ENCODE data around the gene UBE3A. TPM values are rescaled to one million over a fixed set of nuclear protein-coding genes. Genes with fewer than 3 reads are reported as not detected.

The UBE3A gene
- total RNA-seq: 10 to 100 TPM; 36.6 to 52.4 (median 44.6) TPM
- long read RNA-seq, partial matches to known transcripts: 1 of 1 reads
- long read RNA-seq, other reads (novel, unspliced or antisense): 0 of 1 reads

- intact Hi-C loops (cut with DNase I): no loop called here
- peaks cover 0 to 28% (median 3%) of the 10 kb centered on the region in 4 donors for H3K4me1 ChIP-seq
- H3K27me3 ChIP-seq: no peaks in the 10 kb centered on the region
- TF ChIP-seq POLR2A (IDR thresholded peaks at IDR 0.05) (peak; percentile 84), CTCF (IDR thresholded peaks at IDR 0.05) (peak in 3 of 4 donors; percentile 12 to 22 (median 15))
- ATAC-seq (peak; percentile 90 to 96 (median 94)), DNase-seq (peak; percentile 93)
- no peaks in the 10 kb centered on the region for H3K9me3 ChIP-seq
- H3K36me3 ChIP-seq: no peaks in the 10 kb centered on the region
- H3K4me3 ChIP-seq: peak within 1 kb of the TSS; percentile 97 to 98 (median 98)
- no CpG with 5 or more reads among the region's 97 CpGs for WGBS (ENCODE audit: insufficient coverage, low coverage, low lambda C conversion rate, missing lambda C conversion rate)
- H3K27ac ChIP-seq: peak within 1 kb of the TSS; percentile 96 to 99 (median 96)
Measured at GRCh38 chr15:25438601-25439368, at the start of gene UBE3A. UBE3A (minus strand) TSS chr15:25439024; CDS start chr15:25409107, 29,917 bp downstream.

- no peaks in the 10 kb centered on the region for H3K9me3 ChIP-seq
- intact Hi-C loops (cut with DNase I): no loop called here
- no peaks in the 10 kb centered on the region for H3K27me3 ChIP-seq
- no peak overlapping the region for H3K4me3 ChIP-seq
- no peak overlapping the region for H3K27ac ChIP-seq
- H3K4me1 ChIP-seq: no peaks in the 10 kb centered on the region
- WGBS (ENCODE audit: insufficient coverage, low coverage, low lambda C conversion rate, missing lambda C conversion rate): 38% methylated on average over 5 of the region's 5 CpGs
- H3K36me3 ChIP-seq: no peaks in the 10 kb centered on the region
- DNase-seq (no peak), ATAC-seq (no peak)
- TF ChIP-seq CTCF (IDR thresholded peaks at IDR 0.05) (no peak), POLR2A (IDR thresholded peaks at IDR 0.05) (no peak)
Measured at GRCh38 chr15:25487226-25487884, 48.5 kb upstream of the UBE3A start.

- H3K4me1 ChIP-seq: no peaks in the 10 kb centered on the region
- ATAC-seq: no peak
- H3K4me3 ChIP-seq: no peak overlapping the region
- no peaks in the 10 kb centered on the region for H3K36me3 ChIP-seq
- WGBS (ENCODE audit: insufficient coverage, low coverage, low lambda C conversion rate, missing lambda C conversion rate): 86% methylated on average over 1 of the region's 1 CpG
- H3K9me3 ChIP-seq: no peaks in the 10 kb centered on the region
- no peak for DNase-seq
- H3K27ac ChIP-seq: no peak overlapping the region
- no peaks in the 10 kb centered on the region for H3K27me3 ChIP-seq
- TF ChIP-seq CTCF (IDR thresholded peaks at IDR 0.05) (no peak), POLR2A (IDR thresholded peaks at IDR 0.05) (no peak)
- intact Hi-C loops (cut with DNase I): no loop called here
Measured at GRCh38 chr15:25486051-25486450, 47.2 kb upstream of the UBE3A start.

- TF ChIP-seq CTCF (IDR thresholded peaks at IDR 0.05) (no peak), POLR2A (IDR thresholded peaks at IDR 0.05) (no peak)
- Histone ChIP-seq H3K27ac (no peak overlapping the region), H3K27me3 (no peaks in the 10 kb centered on the region), H3K36me3 (no peaks in the 10 kb centered on the region), H3K4me3 (no peak overlapping the region), H3K4me1 (no peaks in the 10 kb centered on the region), H3K9me3 (no peaks in the 10 kb centered on the region)
- WGBS (ENCODE audit: insufficient coverage, low coverage, low lambda C conversion rate, missing lambda C conversion rate): 36% methylated on average over 11 of the region's 14 CpGs
- DNase-seq (no peak), ATAC-seq (no peak)
- intact Hi-C loops (cut with DNase I): no loop called here
Measured at GRCh38 chr15:25481208-25481859, 42.5 kb upstream of the UBE3A start.
